Measurements from ENCODE around the gene EFNA1.

DNA sequence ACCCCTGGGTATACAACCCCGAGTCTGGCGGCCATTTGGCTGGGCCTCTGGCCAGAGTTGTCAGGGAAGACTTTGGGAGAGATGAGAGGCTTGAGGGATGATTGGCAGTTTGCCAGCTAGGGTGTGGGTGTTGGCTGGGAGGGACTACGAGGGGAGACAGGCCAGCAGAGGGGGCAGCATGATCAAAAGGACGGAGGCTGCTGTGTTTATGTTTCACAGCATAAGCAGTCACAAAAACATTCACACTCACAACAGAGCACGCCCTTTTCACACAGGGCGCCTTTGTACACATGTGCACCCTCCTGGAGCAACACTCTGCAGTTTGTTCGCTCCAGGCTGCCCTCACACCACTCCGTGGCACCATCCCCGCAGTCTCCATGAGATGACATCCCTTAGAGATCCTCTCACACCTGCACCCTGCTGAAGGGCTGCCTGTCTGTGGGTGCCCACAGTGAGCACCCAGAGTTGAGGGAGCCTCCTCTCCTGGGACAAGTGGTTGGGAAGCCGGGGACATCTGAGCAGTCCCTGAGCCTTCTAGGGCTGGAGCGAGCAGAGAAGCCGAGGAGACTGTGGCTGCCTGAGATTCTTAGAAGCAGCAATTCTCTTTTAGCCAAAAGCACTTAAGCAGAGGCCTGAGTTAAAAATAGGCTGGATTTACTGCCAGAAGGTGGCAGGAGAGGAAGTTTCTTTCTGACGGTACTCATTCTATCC is 33.6 kb upstream of the EFNA1 start:
- TF ChIP-seq, protein P1, sequence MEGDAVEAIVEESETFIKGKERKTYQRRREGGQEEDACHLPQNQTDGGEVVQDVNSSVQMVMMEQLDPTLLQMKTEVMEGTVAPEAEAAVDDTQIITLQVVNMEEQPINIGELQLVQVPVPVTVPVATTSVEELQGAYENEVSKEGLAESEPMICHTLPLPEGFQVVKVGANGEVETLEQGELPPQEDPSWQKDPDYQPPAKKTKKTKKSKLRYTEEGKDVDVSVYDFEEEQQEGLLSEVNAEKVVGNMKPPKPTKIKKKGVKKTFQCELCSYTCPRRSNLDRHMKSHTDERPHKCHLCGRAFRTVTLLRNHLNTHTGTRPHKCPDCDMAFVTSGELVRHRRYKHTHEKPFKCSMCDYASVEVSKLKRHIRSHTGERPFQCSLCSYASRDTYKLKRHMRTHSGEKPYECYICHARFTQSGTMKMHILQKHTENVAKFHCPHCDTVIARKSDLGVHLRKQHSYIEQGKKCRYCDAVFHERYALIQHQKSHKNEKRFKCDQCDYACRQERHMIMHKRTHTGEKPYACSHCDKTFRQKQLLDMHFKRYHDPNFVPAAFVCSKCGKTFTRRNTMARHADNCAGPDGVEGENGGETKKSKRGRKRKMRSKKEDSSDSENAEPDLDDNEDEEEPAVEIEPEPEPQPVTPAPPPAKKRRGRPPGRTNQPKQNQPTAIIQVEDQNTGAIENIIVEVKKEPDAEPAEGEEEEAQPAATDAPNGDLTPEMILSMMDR (conservative IDR thresholded peaks at IDR 0.05; ENCODE audit: low read length): peak; percentile 54
- no peak for TF ChIP-seq EZH2phosphoT487 (IDR thresholded peaks at IDR 0.05; ENCODE audit: borderline replicate concordance)
